ENCODE measurements around the gene RAET1L. TPM values are rescaled to one million over a fixed set of nuclear protein-coding genes. Genes with fewer than 3 reads are reported as not detected.

RAET1L gene, protein sequence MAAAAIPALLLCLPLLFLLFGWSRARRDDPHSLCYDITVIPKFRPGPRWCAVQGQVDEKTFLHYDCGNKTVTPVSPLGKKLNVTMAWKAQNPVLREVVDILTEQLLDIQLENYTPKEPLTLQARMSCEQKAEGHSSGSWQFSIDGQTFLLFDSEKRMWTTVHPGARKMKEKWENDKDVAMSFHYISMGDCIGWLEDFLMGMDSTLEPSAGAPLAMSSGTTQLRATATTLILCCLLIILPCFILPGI
- total RNA-seq = not detected in 2 replicates

DNA sequence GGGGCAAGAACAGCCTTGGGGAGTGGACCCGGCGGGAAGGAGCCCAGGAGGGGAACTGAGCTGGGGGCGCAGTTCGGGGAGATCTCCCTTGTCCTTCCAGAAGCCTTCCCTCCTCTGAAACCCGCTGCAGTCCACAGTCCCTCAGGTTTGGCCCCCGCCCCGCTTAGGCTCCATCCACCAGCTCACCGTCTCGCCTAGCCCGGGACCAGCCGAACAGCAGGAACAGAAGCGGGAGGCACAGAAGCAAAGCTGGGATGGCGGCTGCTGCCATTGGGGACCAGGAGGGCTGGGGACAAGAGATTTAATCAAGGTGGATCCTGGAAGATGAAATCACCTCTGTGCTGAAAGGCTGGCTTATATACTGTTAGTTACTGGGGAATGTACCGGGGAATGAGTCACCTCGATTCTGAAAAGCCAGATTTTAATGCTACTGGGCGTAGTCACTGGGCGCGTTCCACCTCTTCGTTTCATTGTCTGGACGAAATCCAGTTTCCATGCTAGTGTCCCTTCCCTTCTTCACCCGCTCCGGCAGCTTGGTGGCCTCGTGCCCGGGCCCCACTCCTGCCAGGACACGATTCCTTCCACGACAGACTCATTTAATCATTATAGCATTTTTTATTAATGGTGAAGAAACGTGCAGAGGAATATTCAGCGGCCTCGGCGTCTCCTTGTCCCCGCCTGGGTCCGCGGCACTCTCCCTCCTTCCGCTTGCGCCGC is at the start of gene RAET1L:
Gene RAET1L, minus strand, starts transcription at position 332 of the 717 bp plus-strand sequence. Its CDS starts 61 bp downstream, at position 271.

GRCh38 chr6:150068720-150069648 is 43.7 kb upstream of the RAET1L start, which contains the start of gene ULBP3:
Gene ULBP3 (minus strand): TSS chr6:150069121. CDS start chr6:150069066, 55 bp downstream.

Other genes with a start within 250 kb of the RAET1L start
- 20.6 and 24.7 TPM in 2 replicates for gene LRP11, start 161.2 kb downstream of the RAET1L start, total RNA-seq
- gene RAET1E, start 127.4 kb downstream of the RAET1L start, total RNA-seq = 0.43 TPM in 1 of 2 replicates, not detected in the other
- gene RAET1G, start 102.4 kb downstream of the RAET1L start, total RNA-seq = 0.27 and 0.43 TPM in 2 replicates
- 6.5 TPM in 2 replicates for gene ULBP2, start 83.5 kb downstream of the RAET1L start, total RNA-seq
- gene ULBP1, start 61.6 kb downstream of the RAET1L start, total RNA-seq = 0.43 and 1.1 TPM in 2 replicates
- 19.4 and 24.5 TPM in 2 replicates for gene ULBP3, start 43.6 kb upstream of the RAET1L start, total RNA-seq
- not detected in 2 replicates for gene PPP1R14C, start 117.5 kb upstream of the RAET1L start, total RNA-seq

Data from thoracic aorta endothelial cell (primary cell).